HG03175 (cell line): ENCODE measurements around the gene GNA12.

ENCODE experiments used
- ATAC-seq: cut with Tn5 transposase; IDR thresholded peaks from one replicate; pipeline ENCODE4 v1.9.1; 2021; ENCODE audit warnings: mild to moderate bottlenecking, moderate library complexity; ENCODE audit not compliant: unreplicated experiment

Gene GNA12

GRCh38 chr7:2785071-2785500, 59.0 kb downstream of the GNA12 start:
- ATAC-seq = peak; percentile 78

- no peak for ATAC-seq
Measured at GRCh38 chr7:2782565-2782964, 61.5 kb downstream of the GNA12 start.

- ATAC-seq = no peak
Measured at GRCh38 chr7:2782121-2782520, 62.0 kb downstream of the GNA12 start.

- ATAC-seq = no peak
Measured at GRCh38 chr7:2781636-2782035, 62.5 kb downstream of the GNA12 start.

GRCh38 chr7:2779051-2779450, 65.1 kb downstream of the GNA12 start:
- ATAC-seq = no peak

- no peak for ATAC-seq
Measured at GRCh38 chr7:2777898-2778535, 66.1 kb downstream of the GNA12 start.

- no peak for ATAC-seq
Measured at GRCh38 chr7:2776401-2776800, 67.7 kb downstream of the GNA12 start.

GRCh38 chr7:2775785-2776184, 68.3 kb downstream of the GNA12 start:
- no peak for ATAC-seq

- ATAC-seq = no peak
Measured at GRCh38 chr7:2775376-2775775, 68.7 kb downstream of the GNA12 start.

GRCh38 chr7:2774935-2775334, 69.2 kb downstream of the GNA12 start:
- no peak for ATAC-seq

GRCh38 chr7:2774280-2774679, 69.8 kb downstream of the GNA12 start:
- ATAC-seq = no peak

- no peak for ATAC-seq
Measured at GRCh38 chr7:2773608-2774007, 70.5 kb downstream of the GNA12 start.

- ATAC-seq = no peak
Measured at GRCh38 chr7:2771274-2771731, 72.8 kb downstream of the GNA12 start.

- no peak for ATAC-seq
Measured at GRCh38 chr7:2764621-2765020, 79.5 kb downstream of the GNA12 start.

GRCh38 chr7:2763597-2763996, 80.5 kb downstream of the GNA12 start:
- no peak for ATAC-seq

GRCh38 chr7:2761801-2762497, 82.2 kb downstream of the GNA12 start:
- no peak for ATAC-seq

- ATAC-seq = no peak
Measured at GRCh38 chr7:2761131-2761624, 82.9 kb downstream of the GNA12 start.

- ATAC-seq = no peak
Measured at GRCh38 chr7:2760098-2760889, 83.8 kb downstream of the GNA12 start.

- ATAC-seq = no peak
Measured at GRCh38 chr7:2759736-2760097, 84.4 kb downstream of the GNA12 start.

- no peak for ATAC-seq
Measured at GRCh38 chr7:2758673-2759616, 85.2 kb downstream of the GNA12 start.
